HL-60 (cell line): ENCODE results near the gene DIPK2B.

Source experiments
- DNase-seq, 2 experiments: peaks; one replicate each; pipeline ENCODE4 v3.0.0-alpha.2; 2010 to 2020; ENCODE audit warnings: low read depth in 1 of 2, low spot score in 1 of 2
- H3K27ac ChIP-seq: fragments of 250-450 bp; sonication (Bioruptor Pico); replicated peaks from 2 replicates; pipeline ENCODE4 v1.5.1; 2020; ENCODE audit warnings: mild to moderate bottlenecking, moderate library complexity
- H3K27me3 ChIP-seq: fragments of 250-450 bp; sonication (Bioruptor Pico); 2 replicates; pipeline ENCODE4 v1.5.1; 2021; ENCODE audit warnings: mild to moderate bottlenecking, moderate library complexity; ENCODE audit not compliant: insufficient read depth, poor library complexity, severe bottlenecking
- H3K4me3 ChIP-seq: replicated peaks from 2 replicates; pipeline ENCODE4 v1.5.1; 2011; ENCODE audit warnings: mild to moderate bottlenecking, control low read depth, low read length; ENCODE audit not compliant: insufficient read depth
- GABPA ChIP-seq: IDR thresholded peaks from 2 replicates; pipeline ENCODE4 v1.6.1; 2012; ENCODE audit warnings: low read depth
- POLR2AphosphoS5 ChIP-seq: IDR thresholded peaks from 2 replicates; pipeline ENCODE4 v1.6.1; 2012; ENCODE audit warnings: low read depth
- SPI1 ChIP-seq: IDR thresholded peaks from 2 replicates; pipeline ENCODE4 v1.6.1; 2012; ENCODE audit warnings: low read depth, mild to moderate bottlenecking, borderline replicate concordance
- TF ChIP-seq, protein P1 (sequence below): IDR thresholded peaks from one replicate; pipeline ENCODE4 v1.5.1; 2011; ENCODE audit warnings: low read length, control low read depth, inconsistent platforms; ENCODE audit not compliant: insufficient read depth
- TF ChIP-seq, protein P2 (sequence below): IDR thresholded peaks from 2 replicates; pipeline ENCODE4 v1.6.1; 2012; ENCODE audit warnings: low read depth; ENCODE audit not compliant: insufficient replicate concordance

DIPK2B gene

DNA sequence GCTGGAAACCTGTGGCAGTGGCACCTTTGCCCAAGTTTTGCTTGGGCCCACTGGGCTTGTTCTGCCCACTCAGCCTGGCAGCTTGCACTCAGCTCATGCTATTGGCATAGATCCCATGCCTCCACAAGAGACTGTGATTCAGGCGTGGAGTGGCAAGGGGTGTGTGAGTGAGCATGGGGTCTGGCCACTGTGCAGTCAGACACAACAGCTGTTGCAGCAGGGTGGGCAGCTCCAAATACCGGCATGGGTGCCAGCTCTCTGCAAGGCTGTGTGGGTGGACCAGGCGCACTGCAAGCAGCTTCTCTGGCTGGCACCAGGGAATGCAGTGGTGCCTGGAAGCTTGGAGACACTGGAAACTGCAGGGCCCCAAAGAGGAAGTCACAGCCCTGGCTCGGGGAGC is 27.4 kb upstream of the DIPK2B start:
- DNase-seq = no peak
- TF ChIP-seq, protein P1, sequence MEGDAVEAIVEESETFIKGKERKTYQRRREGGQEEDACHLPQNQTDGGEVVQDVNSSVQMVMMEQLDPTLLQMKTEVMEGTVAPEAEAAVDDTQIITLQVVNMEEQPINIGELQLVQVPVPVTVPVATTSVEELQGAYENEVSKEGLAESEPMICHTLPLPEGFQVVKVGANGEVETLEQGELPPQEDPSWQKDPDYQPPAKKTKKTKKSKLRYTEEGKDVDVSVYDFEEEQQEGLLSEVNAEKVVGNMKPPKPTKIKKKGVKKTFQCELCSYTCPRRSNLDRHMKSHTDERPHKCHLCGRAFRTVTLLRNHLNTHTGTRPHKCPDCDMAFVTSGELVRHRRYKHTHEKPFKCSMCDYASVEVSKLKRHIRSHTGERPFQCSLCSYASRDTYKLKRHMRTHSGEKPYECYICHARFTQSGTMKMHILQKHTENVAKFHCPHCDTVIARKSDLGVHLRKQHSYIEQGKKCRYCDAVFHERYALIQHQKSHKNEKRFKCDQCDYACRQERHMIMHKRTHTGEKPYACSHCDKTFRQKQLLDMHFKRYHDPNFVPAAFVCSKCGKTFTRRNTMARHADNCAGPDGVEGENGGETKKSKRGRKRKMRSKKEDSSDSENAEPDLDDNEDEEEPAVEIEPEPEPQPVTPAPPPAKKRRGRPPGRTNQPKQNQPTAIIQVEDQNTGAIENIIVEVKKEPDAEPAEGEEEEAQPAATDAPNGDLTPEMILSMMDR = no peak
- TF ChIP-seq POLR2AphosphoS5 (no peak), SPI1 (peak; percentile 55; the same call in 1 of the 2 replicates), GABPA (no peak)
- TF ChIP-seq, protein P2, sequence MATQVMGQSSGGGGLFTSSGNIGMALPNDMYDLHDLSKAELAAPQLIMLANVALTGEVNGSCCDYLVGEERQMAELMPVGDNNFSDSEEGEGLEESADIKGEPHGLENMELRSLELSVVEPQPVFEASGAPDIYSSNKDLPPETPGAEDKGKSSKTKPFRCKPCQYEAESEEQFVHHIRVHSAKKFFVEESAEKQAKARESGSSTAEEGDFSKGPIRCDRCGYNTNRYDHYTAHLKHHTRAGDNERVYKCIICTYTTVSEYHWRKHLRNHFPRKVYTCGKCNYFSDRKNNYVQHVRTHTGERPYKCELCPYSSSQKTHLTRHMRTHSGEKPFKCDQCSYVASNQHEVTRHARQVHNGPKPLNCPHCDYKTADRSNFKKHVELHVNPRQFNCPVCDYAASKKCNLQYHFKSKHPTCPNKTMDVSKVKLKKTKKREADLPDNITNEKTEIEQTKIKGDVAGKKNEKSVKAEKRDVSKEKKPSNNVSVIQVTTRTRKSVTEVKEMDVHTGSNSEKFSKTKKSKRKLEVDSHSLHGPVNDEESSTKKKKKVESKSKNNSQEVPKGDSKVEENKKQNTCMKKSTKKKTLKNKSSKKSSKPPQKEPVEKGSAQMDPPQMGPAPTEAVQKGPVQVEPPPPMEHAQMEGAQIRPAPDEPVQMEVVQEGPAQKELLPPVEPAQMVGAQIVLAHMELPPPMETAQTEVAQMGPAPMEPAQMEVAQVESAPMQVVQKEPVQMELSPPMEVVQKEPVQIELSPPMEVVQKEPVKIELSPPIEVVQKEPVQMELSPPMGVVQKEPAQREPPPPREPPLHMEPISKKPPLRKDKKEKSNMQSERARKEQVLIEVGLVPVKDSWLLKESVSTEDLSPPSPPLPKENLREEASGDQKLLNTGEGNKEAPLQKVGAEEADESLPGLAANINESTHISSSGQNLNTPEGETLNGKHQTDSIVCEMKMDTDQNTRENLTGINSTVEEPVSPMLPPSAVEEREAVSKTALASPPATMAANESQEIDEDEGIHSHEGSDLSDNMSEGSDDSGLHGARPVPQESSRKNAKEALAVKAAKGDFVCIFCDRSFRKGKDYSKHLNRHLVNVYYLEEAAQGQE = no peak
- Histone ChIP-seq H3K4me3 (no peak overlapping the region), H3K27ac (no peak overlapping the region), H3K27me3 (no peaks in the 10 kb centered on the region)

DNA sequence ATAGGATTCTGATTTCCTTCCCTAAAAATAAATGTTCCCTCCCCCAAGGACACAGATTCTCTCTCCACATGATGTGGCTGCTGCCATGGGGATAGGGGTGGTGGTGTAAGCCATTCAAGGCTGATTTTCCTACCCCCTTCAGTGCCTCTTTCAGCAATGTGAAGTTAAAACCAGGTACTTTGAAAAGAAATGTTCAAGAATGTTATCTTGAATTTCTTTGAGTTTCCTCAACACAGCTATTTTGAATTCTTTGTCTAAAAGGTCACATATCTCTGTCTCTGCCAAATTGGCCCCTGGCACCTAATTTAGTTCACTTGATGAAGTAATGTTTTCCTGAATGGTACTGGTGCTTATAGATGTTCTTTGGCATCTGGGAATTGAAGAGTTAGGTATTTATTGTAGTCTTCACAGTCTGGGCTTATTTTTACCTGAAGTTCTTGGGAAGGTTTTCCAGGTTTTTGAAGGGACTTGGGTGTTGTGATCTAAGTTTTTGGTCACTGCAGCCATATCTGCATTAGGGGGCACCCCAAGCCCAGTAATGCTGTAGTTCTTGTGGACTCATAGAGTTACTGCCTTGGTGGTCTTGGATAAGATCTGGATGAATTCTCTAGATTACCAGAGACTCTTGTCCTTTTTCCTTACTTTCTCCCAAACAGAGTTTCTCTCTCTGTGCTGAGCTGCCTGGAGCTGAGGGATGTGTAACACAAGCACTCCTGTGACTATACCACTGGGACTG is 7.6 kb upstream of the DIPK2B start:
- Histone ChIP-seq H3K27me3 (no peaks in the 10 kb centered on the region), H3K27ac (no peak overlapping the region), H3K4me3 (no peak overlapping the region)
- DNase-seq = no peak
- TF ChIP-seq POLR2AphosphoS5 = no peak
- TF ChIP-seq, protein P1 = no peak
- TF ChIP-seq GABPA = no peak
- TF ChIP-seq, protein P2 = no peak

DNA sequence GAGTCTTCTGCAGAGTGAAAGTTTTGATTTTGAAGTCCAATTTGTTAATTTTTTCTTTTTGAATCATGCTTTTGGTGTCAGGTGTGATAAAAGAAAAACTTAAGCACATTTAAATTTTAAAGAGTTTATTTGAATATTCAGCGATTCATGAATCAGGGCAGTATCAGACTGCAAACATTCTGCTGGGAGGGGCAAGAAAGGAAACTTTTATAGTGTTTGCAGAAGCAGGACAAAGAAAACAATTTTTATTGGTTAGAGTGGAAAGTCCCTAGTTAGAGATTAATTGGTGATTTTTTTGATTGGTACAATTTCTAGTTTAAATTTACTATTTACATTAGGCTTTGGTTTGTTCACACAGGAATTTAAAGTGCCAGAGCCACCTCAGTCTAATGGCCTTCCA is 1.5 kb upstream of the DIPK2B start:
- Histone ChIP-seq H3K4me3 (no peak overlapping the region), H3K27ac (no peak overlapping the region), H3K27me3 (no peaks in the 10 kb centered on the region)

More for the DNA sequence above, 1.5 kb upstream of the DIPK2B start:
- no peak for DNase-seq
- TF ChIP-seq, protein P2 = no peak
- TF ChIP-seq, protein P1 = no peak
- TF ChIP-seq GABPA = no peak
- TF ChIP-seq POLR2AphosphoS5 = no peak
- no peak for TF ChIP-seq SPI1
